Esophagus squamous epithelium (tissue), 5 donors: ENCODE results near the gene PCDHGC3. TPM values are rescaled to one million over a fixed set of nuclear protein-coding genes. Genes with fewer than 3 reads are reported as not detected.

ENCODE experiments used
- DNase-seq: peaks from one replicate; lab custom pipeline; 2025; lab: John Stamatoyannopoulos, UW
- H3K27ac ChIP-seq, 4 donors: fragments of 200-600 bp; sonication (generic); one replicate each; pipeline ENCODE4 v1.5.1; 2016 to 2019; ENCODE audit warnings: mild to moderate bottlenecking in 1 of 4
- H3K27me3 ChIP-seq, 4 donors: fragments of 200-600 bp; sonication (generic); 1 replicate in 3 of 4; 2 replicates in 1 of 4; pipeline versions ENCODE4 v1.5.1 to v1.6.0; 2017 to 2021; ENCODE audit warnings: antibody characterized with exemption in 1 of 4
- H3K36me3 ChIP-seq, 3 donors: fragments of 200-600 bp; sonication (generic); one replicate each; pipeline ENCODE4 v1.5.1; 2016 to 2019
- H3K4me1 ChIP-seq, 3 donors: fragments of 200-600 bp; sonication (generic); one replicate each; pipeline ENCODE4 v1.5.1; 2017 to 2019
- H3K4me3 ChIP-seq, 4 donors: fragments of 200-600 bp; sonication (generic); 1 replicate in 3 of 4; 2 replicates in 1 of 4; pipeline ENCODE4 v1.5.1; 2016 to 2019; ENCODE audit warnings: mild to moderate bottlenecking in 2 of 4, moderate library complexity in 1 of 4
- H3K9me3 ChIP-seq, 3 donors: fragments of 200-600 bp; sonication (generic); one replicate each; pipeline ENCODE4 v1.5.1; 2016 to 2019
- POLR2A ChIP-seq, 4 donors: fragments of 450-650 bp; IDR thresholded peaks; one replicate each; pipeline ENCODE4 v1.6.1; 2017; ENCODE audit warnings: antibody characterized with exemption in 4 of 4, mild to moderate bottlenecking in 4 of 4, moderate library complexity in 3 of 4
- WGBS, 2 donors: methylation state at CpG; one replicate each; pipeline ENCODE4 v1.1.5; 2018; 5-methylcytosine and 5-hydroxymethylcytosine counted together
- intact Hi-C: fragments of 100-400 bp; cut with DNase I; formaldehyde crosslinking; loops from one replicate; pipeline ENCODE4 v1.15.0; 2022
- total RNA-seq, 4 donors: library from RNA; depleted of rRNA; stranded (reverse); fragments of >200 nt; gene quantifications; one replicate each; pipeline ENCODE4 v1.1.0, GENCODE V29; 2016
- TF ChIP-seq, protein P1 (sequence below), 6 experiments: fragments of 450-650 bp in 4 of 6; fragments of 200-600 bp in 2 of 6; sonication (generic) in 2 of 6; IDR thresholded peaks; one replicate each; pipeline ENCODE4 v1.5.1; 2016 to 2019; ENCODE audit warnings: antibody characterized with exemption in 6 of 6, mild to moderate bottlenecking in 4 of 6, moderate library complexity in 4 of 6
- donor health status: DM: yes; HTN: yes; CAD: no.

PCDHGC3 gene
- total RNA-seq, 4 donors from 2014 or later, result 36.6 to 52.5 (median 38.6) TPM

DNA sequence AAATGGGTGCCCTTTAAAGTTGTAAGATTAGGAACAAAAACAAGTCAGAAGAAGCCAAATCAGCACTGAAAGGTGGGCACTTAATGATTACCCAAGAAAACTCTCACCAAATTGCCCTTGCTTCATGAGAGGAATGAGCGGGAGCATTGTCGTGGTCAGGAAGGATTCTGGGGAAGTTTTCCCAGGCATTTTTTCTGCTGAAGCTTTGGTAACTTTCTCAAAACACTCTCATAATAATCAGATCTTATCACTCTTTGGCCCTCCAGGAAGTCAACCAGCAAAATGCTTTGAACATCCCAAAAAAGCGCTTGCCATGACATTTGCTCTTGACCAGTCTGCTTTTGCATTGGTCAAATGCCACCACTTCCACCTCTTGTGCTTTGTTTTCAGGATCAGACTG, 10.4 kb upstream of the PCDHGC3 start:
- 96 to 100% methylated on average over 3 of the region's 3 CpGs for WGBS, 2 donors
- no peak overlapping the region for H3K27ac ChIP-seq
- intact Hi-C loops, result no loop called here
- no peak for DNase-seq
- no peaks in the 10 kb centered on the region for H3K9me3 ChIP-seq
- no peak for TF ChIP-seq POLR2A (IDR thresholded peaks at IDR 0.05)
- TF ChIP-seq, protein P1, sequence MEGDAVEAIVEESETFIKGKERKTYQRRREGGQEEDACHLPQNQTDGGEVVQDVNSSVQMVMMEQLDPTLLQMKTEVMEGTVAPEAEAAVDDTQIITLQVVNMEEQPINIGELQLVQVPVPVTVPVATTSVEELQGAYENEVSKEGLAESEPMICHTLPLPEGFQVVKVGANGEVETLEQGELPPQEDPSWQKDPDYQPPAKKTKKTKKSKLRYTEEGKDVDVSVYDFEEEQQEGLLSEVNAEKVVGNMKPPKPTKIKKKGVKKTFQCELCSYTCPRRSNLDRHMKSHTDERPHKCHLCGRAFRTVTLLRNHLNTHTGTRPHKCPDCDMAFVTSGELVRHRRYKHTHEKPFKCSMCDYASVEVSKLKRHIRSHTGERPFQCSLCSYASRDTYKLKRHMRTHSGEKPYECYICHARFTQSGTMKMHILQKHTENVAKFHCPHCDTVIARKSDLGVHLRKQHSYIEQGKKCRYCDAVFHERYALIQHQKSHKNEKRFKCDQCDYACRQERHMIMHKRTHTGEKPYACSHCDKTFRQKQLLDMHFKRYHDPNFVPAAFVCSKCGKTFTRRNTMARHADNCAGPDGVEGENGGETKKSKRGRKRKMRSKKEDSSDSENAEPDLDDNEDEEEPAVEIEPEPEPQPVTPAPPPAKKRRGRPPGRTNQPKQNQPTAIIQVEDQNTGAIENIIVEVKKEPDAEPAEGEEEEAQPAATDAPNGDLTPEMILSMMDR (IDR thresholded peaks at IDR 0.05), result no peak
- no peaks in the 10 kb centered on the region for H3K36me3 ChIP-seq
- H3K27me3 ChIP-seq, result no peaks in the 10 kb centered on the region
- H3K4me3 ChIP-seq, result no peak overlapping the region
- H3K4me1 ChIP-seq, result no peaks in the 10 kb centered on the region

DNA sequence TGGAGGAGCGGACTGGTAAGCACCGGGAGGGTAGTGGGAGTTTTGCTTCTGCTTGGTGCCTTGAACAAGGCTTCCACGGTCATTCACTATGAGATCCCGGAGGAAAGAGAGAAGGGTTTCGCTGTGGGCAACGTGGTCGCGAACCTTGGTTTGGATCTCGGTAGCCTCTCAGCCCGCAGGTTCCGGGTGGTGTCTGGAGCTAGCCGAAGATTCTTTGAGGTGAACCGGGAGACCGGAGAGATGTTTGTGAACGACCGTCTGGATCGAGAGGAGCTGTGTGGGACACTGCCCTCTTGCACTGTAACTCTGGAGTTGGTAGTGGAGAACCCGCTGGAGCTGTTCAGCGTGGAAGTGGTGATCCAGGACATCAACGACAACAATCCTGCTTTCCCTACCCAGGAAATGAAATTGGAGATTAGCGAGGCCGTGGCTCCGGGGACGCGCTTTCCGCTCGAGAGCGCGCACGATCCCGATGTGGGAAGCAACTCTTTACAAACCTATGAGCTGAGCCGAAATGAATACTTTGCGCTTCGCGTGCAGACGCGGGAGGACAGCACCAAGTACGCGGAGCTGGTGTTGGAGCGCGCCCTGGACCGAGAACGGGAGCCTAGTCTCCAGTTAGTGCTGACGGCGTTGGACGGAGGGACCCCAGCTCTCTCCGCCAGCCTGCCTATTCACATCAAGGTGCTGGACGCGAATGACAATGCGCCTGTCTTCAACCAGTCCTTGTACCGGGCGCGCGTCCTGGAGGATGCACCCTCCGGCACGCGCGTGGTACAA, 556 bp downstream of the PCDHGC3 start:
- TF ChIP-seq POLR2A (IDR thresholded peaks at IDR 0.05), result peak in 2 of 4 donors; percentile 17 to 25
- TF ChIP-seq, protein P1 (IDR thresholded peaks at IDR 0.05), result no peak
- Histone ChIP-seq H3K4me3 (peak overlapping the region; percentile 56 to 77 (median 72)), H3K36me3 (no peaks in the 10 kb centered on the region), H3K27ac (peak overlapping the region; percentile 79 to 93 (median 92)), H3K9me3 (no peaks in the 10 kb centered on the region), H3K4me1 (peaks cover 15 to 58% (median 32%) of the 10 kb centered on the region in 3 donors), H3K27me3 (no peaks in the 10 kb centered on the region)
- no peak for DNase-seq
- WGBS, 2 donors, result 0% methylated on average over 12 to 17 of the region's 58 CpGs
- intact Hi-C loops, result loop anchor here (5.0 to 10.0 kb wide), 2 partner anchors 36 to 78 kb away; no protein-coding TSS in a partner anchor

DNA sequence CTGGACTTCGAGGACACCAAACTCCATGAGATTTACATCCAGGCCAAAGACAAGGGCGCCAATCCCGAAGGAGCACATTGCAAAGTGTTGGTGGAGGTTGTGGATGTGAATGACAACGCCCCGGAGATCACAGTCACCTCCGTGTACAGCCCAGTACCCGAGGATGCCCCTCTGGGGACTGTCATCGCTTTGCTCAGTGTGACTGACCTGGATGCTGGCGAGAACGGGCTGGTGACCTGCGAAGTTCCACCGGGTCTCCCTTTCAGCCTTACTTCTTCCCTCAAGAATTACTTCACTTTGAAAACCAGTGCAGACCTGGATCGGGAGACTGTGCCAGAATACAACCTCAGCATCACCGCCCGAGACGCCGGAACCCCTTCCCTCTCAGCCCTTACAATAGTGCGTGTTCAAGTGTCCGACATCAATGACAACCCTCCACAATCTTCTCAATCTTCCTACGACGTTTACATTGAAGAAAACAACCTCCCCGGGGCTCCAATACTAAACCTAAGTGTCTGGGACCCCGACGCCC, 1.3 kb downstream of the PCDHGC3 start:
- Histone ChIP-seq H3K27me3 (no peaks in the 10 kb centered on the region), H3K27ac (peak overlapping the region in 3 of 4 donors; percentile 92 to 93 (median 93)), H3K36me3 (no peaks in the 10 kb centered on the region), H3K4me1 (peaks cover 15 to 66% (median 32%) of the 10 kb centered on the region in 3 donors), H3K9me3 (no peaks in the 10 kb centered on the region), H3K4me3 (peak overlapping the region; percentile 56 to 77 (median 72))
- DNase-seq, result no peak
- no peak for TF ChIP-seq POLR2A (IDR thresholded peaks at IDR 0.05)
- WGBS, 2 donors, result 50% methylated on average over 17 to 24 of the region's 24 CpGs
- intact Hi-C loops, result loop anchor here (5.0 to 10.0 kb wide), 2 partner anchors 35 to 78 kb away; no protein-coding TSS in a partner anchor

DNA sequence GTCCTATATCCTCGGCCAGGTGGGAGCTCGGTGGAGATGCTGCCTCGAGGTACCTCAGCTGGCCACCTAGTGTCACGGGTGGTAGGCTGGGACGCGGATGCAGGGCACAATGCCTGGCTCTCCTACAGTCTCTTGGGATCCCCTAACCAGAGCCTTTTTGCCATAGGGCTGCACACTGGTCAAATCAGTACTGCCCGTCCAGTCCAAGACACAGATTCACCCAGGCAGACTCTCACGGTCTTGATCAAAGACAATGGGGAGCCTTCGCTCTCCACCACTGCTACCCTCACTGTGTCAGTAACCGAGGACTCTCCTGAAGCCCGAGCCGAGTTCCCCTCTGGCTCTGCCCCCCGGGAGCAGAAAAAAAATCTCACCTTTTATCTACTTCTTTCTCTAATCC, 2.0 kb downstream of the PCDHGC3 start:
- intact Hi-C loops, result loop anchor here (5.0 to 10.0 kb wide), 2 partner anchors 34 to 77 kb away; no protein-coding TSS in a partner anchor
- Histone ChIP-seq H3K27ac (peak overlapping the region in 2 of 4 donors; percentile 92 to 93), H3K4me1 (peaks cover 15 to 73% (median 32%) of the 10 kb centered on the region in 3 donors), H3K9me3 (no peaks in the 10 kb centered on the region), H3K36me3 (no peaks in the 10 kb centered on the region), H3K27me3 (no peaks in the 10 kb centered on the region), H3K4me3 (peak overlapping the region; percentile 2 to 77 (median 72))
- no peak for DNase-seq
- no peak for TF ChIP-seq POLR2A (IDR thresholded peaks at IDR 0.05)
- TF ChIP-seq, protein P1 (IDR thresholded peaks at IDR 0.05), result no peak
- WGBS, 2 donors, result 31 to 57% methylated on average over 10 to 13 of the region's 13 CpGs

DNA sequence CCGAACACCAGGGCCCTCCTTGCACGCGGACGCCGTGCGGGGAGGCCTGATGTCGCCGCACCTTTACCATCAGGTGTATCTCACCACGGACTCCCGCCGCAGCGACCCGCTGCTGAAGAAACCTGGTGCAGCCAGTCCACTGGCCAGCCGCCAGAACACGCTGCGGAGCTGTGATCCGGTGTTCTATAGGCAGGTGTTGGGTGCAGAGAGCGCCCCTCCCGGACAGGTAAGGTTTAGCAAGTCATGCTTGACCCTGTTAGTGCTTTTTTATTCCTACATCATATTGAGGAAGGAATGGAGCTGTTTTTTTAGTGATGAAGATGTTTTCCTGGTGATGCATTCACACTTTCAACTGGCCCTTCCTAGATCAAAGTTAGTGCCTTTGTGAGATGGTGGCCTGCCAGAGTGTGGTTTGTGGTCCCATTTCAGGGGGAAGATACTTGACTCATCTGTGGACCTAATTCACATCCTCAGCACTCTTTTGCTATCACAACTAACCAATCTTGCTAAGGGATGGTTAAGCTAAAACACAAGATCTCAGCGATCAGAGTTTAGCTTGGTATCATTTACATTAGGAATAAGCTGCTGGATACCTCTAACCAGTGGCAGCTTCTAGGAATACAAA, 2.7 kb downstream of the PCDHGC3 start:
- WGBS, 2 donors, result 16 to 18% methylated on average over 7 to 10 of the region's 20 CpGs
- no peak for TF ChIP-seq POLR2A (IDR thresholded peaks at IDR 0.05)
- TF ChIP-seq, protein P1 (IDR thresholded peaks at IDR 0.05), result peak in 4 of 6 experiments; percentile 29 to 64 (median 36)

More for the DNA sequence above, 2.7 kb downstream of the PCDHGC3 start:
- peaks cover 15 to 79% (median 34%) of the 10 kb centered on the region in 3 donors for H3K4me1 ChIP-seq
- no peaks in the 10 kb centered on the region for H3K36me3 ChIP-seq
- intact Hi-C loops, result loop anchor here (5.0 to 10.0 kb wide), 2 partner anchors 34 to 76 kb away; no protein-coding TSS in a partner anchor
- no peak overlapping the region for H3K27ac ChIP-seq
- DNase-seq, result no peak
- H3K27me3 ChIP-seq, result no peaks in the 10 kb centered on the region
- peak overlapping the region; percentile 2 to 77 (median 72) for H3K4me3 ChIP-seq
- no peaks in the 10 kb centered on the region for H3K9me3 ChIP-seq
